ENCODE results near the gene RBBP8NL.

Gene RBBP8NL

GRCh38 chr20:62461834-62462233 lies 34.5 kb upstream of the RBBP8NL start:
- DNase-seq, result no peak

- no peak for DNase-seq
Measured at GRCh38 chr20:62461157-62461556, 33.8 kb upstream of the RBBP8NL start.

- no peak for DNase-seq
Measured at GRCh38 chr20:62460678-62461077, 33.3 kb upstream of the RBBP8NL start.

GRCh38 chr20:62459488-62459887 lies 32.1 kb upstream of the RBBP8NL start:
- no peak for DNase-seq

- no peak for DNase-seq
Measured at GRCh38 chr20:62458275-62459251, 31.2 kb upstream of the RBBP8NL start.

GRCh38 chr20:62457831-62458230 lies 30.5 kb upstream of the RBBP8NL start:
- no peak for DNase-seq

- no peak for DNase-seq
Measured at GRCh38 chr20:62457098-62457497, 29.8 kb upstream of the RBBP8NL start.

GRCh38 chr20:62455929-62456328 lies 28.6 kb upstream of the RBBP8NL start:
- DNase-seq, result no peak

- DNase-seq, result no peak
Measured at GRCh38 chr20:62454904-62455636, 27.7 kb upstream of the RBBP8NL start.

- no peak for DNase-seq
Measured at GRCh38 chr20:62453186-62453808, 26.0 kb upstream of the RBBP8NL start.

GRCh38 chr20:62452475-62453095 lies 25.2 kb upstream of the RBBP8NL start:
- DNase-seq, result no peak

GRCh38 chr20:62451970-62452369 lies 24.6 kb upstream of the RBBP8NL start:
- DNase-seq, result no peak

- no peak for DNase-seq
Measured at GRCh38 chr20:62451156-62451767, 23.9 kb upstream of the RBBP8NL start.

- DNase-seq, result no peak
Measured at GRCh38 chr20:62449951-62450691, 22.8 kb upstream of the RBBP8NL start.

GRCh38 chr20:62448788-62449187 lies 21.4 kb upstream of the RBBP8NL start:
- DNase-seq, result no peak

- no peak for DNase-seq
Measured at GRCh38 chr20:62448038-62448437, 20.7 kb upstream of the RBBP8NL start.

GRCh38 chr20:62446888-62447869 lies 19.8 kb upstream of the RBBP8NL start:
- DNase-seq, result no peak

- no peak for DNase-seq
Measured at GRCh38 chr20:62446481-62446880, 19.1 kb upstream of the RBBP8NL start.

GRCh38 chr20:62445553-62446340 lies 18.4 kb upstream of the RBBP8NL start:
- DNase-seq, result no peak

GRCh38 chr20:62444286-62444685 lies 16.9 kb upstream of the RBBP8NL start:
- no peak for DNase-seq
